GM19023 (cell line): Measurements from ENCODE around the gene CALM1.
"Not testable (repeated sequence)": the region's sequence is repeated elsewhere in the genome, so short reads cannot be mapped to it uniquely, and the experiment has no call there.

Experiments used
- ATAC-seq: cut with Tn5 transposase; IDR thresholded peaks from one replicate; pipeline ENCODE4 v1.9.1; 2021; ENCODE audit warnings: mild to moderate bottlenecking, moderate library complexity; ENCODE audit not compliant: unreplicated experiment

The CALM1 gene

GRCh38 chr14:90383126-90383730, 13.6 kb upstream of the CALM1 start:
- ATAC-seq: peak; percentile 94

DNA sequence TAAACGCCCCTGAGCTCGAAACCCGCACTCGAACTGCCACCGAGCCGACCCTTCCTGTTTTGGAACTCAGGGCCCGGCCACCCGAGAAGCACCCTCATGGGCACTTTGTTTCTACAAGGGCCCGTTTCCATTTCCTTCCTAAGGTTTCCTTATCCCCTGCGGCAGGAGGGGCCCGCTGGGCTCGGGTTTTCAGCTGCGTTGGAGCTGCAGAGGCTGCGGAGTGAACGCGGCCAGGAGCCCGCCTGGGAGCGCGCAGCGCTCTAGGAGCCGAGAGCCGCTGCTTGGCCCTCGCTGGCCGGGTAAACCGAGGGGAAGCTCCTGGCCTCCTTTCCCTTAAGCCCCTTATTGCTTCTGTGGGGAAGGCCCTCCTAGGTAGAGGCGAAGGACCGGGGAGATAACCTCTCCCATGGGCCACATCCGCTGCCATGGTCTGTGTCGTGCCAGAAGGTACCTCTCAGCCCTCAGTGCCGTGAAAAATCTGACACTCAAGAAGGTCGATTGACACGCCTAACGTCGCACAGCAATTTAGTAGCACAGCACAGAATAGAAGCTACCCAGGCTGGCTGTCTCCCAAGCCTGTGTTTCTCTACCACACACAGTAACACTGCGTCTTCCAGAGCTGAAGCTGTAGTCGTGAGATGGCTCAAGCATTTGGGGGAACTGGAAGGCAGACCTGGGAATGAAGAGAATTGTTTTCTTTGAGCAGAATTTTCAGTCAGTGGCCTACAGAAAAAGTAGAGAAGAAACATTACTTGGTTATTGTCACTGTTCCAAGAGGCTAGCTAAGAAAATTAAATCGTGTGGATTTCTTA, 12.9 kb upstream of the CALM1 start:
- peak; percentile 5 for ATAC-seq

- no peak for ATAC-seq
Measured at GRCh38 chr14:90384543-90384911, 12.3 kb upstream of the CALM1 start.

DNA sequence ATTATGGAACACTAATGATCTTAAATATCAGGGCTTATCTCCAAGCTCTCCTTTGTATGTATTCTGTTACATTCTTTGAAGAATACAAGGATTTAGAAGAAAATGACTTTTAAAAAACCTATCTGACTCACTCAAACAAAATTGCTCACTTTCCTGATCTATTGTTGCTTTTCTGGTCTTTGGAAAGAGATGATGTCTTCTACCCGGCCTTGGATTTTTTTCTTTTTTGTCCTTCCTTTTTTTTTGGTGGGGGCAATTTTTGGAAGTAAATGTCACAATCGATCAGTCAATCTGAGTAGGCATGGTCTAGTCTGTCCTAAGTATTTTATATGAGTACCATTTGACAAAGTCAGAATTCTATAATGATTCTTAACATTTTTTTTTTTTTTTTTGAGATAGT, 10.5 kb upstream of the CALM1 start:
- ATAC-seq: no peak

DNA sequence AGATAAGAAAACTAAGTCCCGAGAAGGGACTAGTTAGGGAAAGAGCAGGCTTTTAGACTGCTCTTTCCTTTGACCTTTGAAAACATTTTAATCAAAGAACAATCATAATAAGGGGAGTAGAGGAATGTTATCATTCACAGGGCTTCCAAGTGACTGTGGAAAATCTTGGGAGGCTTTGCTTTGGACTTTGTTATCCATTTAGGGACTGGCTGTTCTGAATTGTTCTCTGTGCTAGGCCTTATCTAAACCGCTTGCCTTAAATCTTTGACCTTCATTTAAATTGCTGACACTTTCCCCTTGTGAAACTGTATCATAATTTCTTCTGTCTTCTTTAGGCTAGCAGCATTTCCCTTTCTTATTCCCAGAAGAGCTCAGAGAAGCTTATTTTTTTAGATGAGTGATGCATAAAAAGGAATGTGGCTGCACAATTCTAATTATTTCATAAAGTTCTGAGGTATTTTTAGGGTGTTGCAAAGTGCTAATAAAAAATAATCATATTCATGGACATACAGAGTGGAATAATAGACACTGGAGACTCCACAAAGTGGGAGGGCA, 9.5 kb upstream of the CALM1 start:
- ATAC-seq: no peak

- ATAC-seq: no peak
Measured at GRCh38 chr14:90388437-90388836, 8.4 kb upstream of the CALM1 start.

DNA sequence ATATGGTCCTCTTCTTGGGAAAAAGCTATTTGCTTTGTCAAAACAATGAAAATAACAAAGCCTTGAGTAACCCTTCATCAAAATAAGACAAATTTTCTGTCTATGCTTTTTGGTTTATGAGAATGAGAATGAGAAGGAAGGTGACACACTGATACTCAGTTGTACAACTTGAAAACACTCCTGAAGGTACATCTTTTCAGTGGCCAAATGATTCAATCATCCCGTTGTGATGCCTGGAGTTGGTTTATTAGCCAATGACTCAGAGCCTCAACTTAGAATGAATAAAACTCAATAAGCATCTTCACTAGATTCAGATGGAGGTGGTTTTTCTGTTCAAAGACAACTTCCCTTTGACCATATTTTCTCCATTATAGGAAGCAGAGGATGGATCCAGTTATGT, 7.8 kb upstream of the CALM1 start:
- ATAC-seq: no peak

DNA sequence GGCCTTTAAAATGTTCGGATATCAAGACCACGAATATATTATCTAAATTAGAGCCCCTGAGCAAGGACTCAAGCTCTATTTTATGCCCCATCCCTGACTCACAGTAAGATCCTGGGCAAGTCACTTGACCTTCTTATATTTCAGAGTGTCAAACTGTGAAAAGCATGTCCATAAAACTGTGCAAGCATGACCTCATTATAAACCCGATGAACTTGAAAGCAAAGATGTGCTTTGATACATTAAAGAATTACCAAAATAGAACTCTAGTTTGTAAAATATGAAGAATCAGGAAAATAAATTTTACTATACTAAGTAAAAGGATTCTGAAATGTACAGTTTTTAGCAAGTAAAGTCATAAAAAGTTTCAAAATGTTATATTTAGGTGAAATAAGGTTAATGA, 2.9 kb upstream of the CALM1 start:
- no peak for ATAC-seq

GRCh38 chr14:90394782-90395181, 2.0 kb upstream of the CALM1 start:
- not testable (repeated sequence) for ATAC-seq

- ATAC-seq: peak; percentile 29
Measured at GRCh38 chr14:90397425-90398314, 841 bp downstream of the CALM1 start.

DNA sequence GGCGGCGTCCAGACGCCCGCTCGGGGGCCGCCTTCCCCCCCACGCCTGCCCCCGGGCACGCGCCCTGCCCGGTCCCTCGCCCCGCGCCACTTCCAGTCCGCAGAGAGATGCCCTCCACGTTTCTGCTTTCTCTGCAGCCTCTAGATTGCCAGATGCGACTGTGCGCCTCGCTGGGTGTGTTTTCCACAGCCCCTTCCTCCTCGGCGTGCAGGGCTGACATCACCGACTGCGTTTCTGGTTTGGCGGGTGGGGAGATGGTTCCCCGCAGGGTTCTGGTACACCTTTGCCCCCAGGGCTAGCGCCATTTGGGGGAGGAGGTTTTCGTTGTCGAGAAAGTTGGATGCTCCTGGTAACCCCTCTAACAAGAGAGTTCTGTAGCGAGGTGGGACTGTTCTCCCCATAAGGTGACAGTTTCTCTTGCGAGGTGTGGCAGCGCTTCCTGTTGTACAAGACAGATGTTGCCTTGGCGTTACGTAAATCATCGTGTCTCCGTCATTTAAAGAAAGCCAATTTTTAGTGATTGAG, 1.5 kb downstream of the CALM1 start:
- ATAC-seq: peak; percentile 8

- ATAC-seq: no peak
Measured at GRCh38 chr14:90398841-90399540, 2.2 kb downstream of the CALM1 start.

DNA sequence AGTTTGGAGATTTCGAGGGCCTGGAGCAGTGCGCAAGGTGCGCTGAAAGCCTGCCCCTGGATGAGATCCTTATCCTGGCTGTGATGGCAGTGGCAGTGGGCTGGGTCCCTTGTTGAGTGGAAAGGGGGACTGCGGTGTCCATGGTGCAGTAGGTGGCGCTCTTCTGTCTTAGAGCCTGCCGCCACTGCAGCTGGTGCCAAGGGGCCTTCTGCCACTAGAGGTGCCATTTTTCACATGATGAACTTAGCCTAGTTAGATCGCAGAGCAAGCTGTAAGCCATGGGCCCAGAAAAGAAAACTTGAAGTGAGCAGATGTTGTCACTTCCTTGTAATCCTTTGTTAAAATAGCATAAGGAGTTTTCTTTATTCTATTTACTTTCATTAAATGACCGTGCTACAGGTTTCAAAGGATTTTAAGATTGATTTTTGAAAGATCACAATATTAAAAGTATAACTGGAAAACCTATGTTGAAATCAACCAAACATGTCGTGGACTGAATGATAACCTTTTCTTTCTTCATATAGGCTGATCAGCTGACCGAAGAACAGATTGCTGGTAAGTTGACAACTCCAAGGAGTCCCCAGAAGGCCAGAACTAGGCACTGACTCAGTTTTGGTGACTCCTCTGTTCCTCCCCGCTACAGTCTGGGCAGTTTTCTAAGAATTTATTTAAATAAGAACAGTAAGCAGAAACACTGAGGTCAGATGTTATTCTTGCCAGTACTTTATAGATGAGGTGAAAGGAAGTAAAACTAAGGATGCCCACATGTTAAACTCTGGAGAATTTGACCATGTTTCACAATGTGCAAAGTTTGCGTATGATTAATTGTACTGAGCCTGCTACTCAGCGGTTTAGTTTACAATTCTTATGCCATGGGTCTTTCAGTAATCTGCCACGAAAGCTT, 3.0 kb downstream of the CALM1 start:
- ATAC-seq: peak; percentile 44

GRCh38 chr14:90400904-90401561, 4.2 kb downstream of the CALM1 start:
- ATAC-seq: no peak

DNA sequence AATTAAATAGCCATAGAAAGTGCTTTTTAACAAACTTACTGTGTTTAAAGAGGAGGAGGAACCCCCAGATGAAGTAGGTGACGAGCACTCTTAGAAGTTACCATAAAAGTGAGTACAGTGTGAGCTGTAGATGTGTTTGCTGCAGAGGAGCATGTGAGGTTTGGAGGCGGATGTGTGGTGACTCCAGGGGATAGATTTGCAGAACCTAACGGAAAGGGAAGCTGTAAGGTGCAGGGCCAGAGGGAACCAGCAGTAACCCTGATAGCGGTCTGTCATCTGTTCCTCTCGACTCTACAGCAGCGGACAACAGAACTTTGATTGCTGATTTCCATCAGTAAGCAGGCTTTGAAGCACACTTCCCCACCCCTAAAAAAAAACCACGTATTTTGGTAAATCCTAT, 5.2 kb downstream of the CALM1 start:
- no peak for ATAC-seq

DNA sequence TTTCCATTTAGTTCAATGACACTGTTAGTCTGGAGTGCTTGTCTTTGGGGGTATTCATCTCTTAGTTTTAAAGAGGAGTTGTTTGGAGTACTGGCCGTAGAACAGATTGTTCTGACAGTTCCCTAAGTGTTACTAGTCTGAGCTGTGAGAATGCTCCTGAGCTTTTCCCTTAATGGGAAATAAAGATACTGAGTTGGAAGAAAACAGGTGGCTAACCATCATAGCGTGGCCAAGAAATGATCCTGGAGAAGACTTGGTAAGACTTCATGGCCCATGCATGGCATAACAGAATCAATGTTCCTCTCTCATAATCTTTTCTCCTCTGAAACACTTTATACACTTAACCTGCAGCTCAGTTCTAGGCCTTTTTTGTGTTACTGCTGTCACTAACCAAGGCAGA, 6.2 kb downstream of the CALM1 start:
- no peak for ATAC-seq

DNA sequence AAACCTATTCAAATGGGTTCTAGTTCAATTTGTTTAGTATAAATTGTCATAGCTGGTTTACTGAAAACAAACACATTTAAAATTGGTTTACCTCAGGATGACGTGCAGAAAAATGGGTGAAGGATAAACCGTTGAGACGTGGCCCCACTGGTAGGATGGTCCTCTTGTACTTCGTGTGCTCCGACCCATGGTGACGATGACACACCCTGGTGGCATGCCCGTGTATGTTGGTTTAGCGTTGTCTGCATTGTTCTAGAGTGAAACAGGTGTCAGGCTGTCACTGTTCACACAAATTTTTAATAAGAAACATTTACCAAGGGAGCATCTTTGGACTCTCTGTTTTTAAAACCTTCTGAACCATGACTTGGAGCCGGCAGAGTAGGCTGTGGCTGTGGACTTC, 8.3 kb downstream of the CALM1 start:
- ATAC-seq: no peak

DNA sequence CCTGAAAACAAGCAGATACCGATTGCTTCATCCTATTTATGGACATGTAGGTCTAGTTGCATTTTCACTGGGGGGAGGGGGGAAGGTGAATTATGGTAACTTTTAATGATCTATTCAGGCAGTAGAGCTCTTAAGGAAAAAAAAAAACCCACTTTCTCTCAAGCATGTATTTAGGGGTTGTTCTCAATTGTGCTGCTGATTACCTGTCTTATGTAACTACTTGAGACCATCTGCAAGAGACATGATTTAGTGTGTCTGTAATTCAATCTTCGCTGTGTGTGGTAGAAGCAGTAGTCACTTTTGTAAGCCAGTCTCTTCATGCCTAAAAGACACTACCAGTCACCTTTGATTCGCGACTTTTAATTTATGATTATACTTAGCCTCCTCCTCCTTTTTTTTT, 8.9 kb downstream of the CALM1 start:
- ATAC-seq: no peak

DNA sequence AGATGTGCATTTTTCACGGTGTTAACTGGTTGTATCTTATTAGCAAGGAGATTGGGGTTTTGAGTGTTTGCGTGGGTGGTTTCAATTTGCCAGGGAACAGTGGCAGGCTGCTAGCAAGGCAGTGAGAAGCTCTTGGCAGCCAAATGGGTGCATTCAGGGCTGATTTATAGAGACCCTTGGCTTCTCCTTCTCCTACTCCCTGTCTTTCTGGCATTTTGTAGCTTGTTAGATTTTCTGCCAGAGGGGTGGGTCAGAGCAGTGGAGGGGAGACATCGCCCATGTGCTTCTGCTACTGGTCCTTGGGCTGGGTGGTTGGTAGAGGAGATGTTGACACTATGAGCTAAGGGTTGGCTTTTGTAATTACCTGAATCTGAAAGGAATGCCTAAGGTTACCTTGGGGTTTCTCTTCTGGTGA, 9.6 kb downstream of the CALM1 start:
- no peak for ATAC-seq
